ENCODE measurements around the gene DGKD. TPM values are rescaled to one million over a fixed set of nuclear protein-coding genes. Genes with fewer than 3 reads are reported as not detected.
A peak's percentile ranks its signal among the peaks of the same experiment; 100 is the strongest.

DGKD gene
- total and polyA plus RNA-seq, 9 of the 15 experiments (the other 6 are each of a cell fraction or from before 2014, with no cell fraction given) = 0.52 to 29.5 (median 10.6) TPM

- TF ChIP-seq, protein P1, sequence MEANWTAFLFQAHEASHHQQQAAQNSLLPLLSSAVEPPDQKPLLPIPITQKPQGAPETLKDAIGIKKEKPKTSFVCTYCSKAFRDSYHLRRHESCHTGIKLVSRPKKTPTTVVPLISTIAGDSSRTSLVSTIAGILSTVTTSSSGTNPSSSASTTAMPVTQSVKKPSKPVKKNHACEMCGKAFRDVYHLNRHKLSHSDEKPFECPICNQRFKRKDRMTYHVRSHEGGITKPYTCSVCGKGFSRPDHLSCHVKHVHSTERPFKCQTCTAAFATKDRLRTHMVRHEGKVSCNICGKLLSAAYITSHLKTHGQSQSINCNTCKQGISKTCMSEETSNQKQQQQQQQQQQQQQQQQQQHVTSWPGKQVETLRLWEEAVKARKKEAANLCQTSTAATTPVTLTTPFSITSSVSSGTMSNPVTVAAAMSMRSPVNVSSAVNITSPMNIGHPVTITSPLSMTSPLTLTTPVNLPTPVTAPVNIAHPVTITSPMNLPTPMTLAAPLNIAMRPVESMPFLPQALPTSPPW (CRISPR knock-in tag; IDR thresholded peaks at IDR 0.05) = peak; percentile 39; the same call in 1 of the 2 replicates
- TF ChIP-seq ZNF764 (CRISPR knock-in tag; IDR thresholded peaks at IDR 0.05; ENCODE audit: low read depth) (no peak), ZFP36 (IDR thresholded peaks at IDR 0.05; ENCODE audit: low read depth, low read length, partially characterized antibody) (no peak), MTA2 (IDR thresholded peaks at IDR 0.05; ENCODE audit: low read depth) (no peak), CHD4 (IDR thresholded peaks at IDR 0.05; ENCODE audit: insufficient read depth, insufficient replicate concordance, low read depth, low read length, poor library complexity, severe bottlenecking) (no peak), SIRT6 (IDR thresholded peaks at IDR 0.05; ENCODE audit: low read depth, low read length) (no peak), ERF (CRISPR knock-in tag; IDR thresholded peaks at IDR 0.05) (no peak), MBD2 (IDR thresholded peaks at IDR 0.05; ENCODE audit: borderline replicate concordance, low read depth) (0 out of 2 replicates have a peak, but pooled peaks have one; percentile 34), SIX5 (IDR thresholded peaks at IDR 0.05; ENCODE audit: borderline replicate concordance in 1 of 2, insufficient read depth in 1 of 2, low read depth in 1 of 2, low read length in 2 of 2) (no peak), FOSL1 (tag; conservative IDR thresholded peaks at IDR 0.05) (peak; percentile 99), SRSF3 (IDR thresholded peaks at IDR 0.05; ENCODE audit: insufficient read depth, low read length) (no peak), CREM (IDR thresholded peaks at IDR 0.05; ENCODE audit: low read depth) (peak; percentile 73), C11orf30 (IDR thresholded peaks at IDR 0.05; ENCODE audit: low read depth) (peak; percentile 44; the same call in 1 of the 2 replicates), HMG20A (CRISPR knock-in tag; conservative IDR thresholded peaks at IDR 0.05) (no peak), MYNN (IDR thresholded peaks at IDR 0.05) (peak; percentile 40; the same call in 1 of the 2 replicates), MYNN (CRISPR knock-in tag; IDR thresholded peaks at IDR 0.05) (no peak), PHF21A (IDR thresholded peaks at IDR 0.05; ENCODE audit: borderline replicate concordance, low read depth) (no peak), KDM2B (CRISPR knock-in tag; IDR thresholded peaks at IDR 0.05) (no peak), NCOR1 (IDR thresholded peaks at IDR 0.05) (peak; percentile 11; the same call in 1 of the 2 replicates), KLF16 (IDR thresholded peaks at IDR 0.05) (0 out of 2 replicates have a peak, but pooled peaks have one; percentile 9), FOXA1 (IDR thresholded peaks at IDR 0.05; ENCODE audit: borderline replicate concordance) (no peak), CCAR2 (IDR thresholded peaks at IDR 0.05; ENCODE audit: low read depth, low read length) (no peak), NR0B1 (IDR thresholded peaks at IDR 0.05; ENCODE audit: partially characterized antibody) (no peak), NRF1 (conservative IDR thresholded peaks at IDR 0.05 in 1 of 2, IDR thresholded peaks at IDR 0.05 in 1 of 2) (0 out of 4 replicates have a peak, but pooled peaks of 1 of the 2 experiments have one; percentile 26), ZBTB8A (IDR thresholded peaks at IDR 0.05; ENCODE audit: partially characterized antibody) (no peak), TBL1XR1 (IDR thresholded peaks at IDR 0.05; ENCODE audit: low read length in 2 of 2) (no peak), GABPA (tag; conservative IDR thresholded peaks at IDR 0.05; ENCODE audit: low read depth) (no peak)
- TF ChIP-seq, protein P2, sequence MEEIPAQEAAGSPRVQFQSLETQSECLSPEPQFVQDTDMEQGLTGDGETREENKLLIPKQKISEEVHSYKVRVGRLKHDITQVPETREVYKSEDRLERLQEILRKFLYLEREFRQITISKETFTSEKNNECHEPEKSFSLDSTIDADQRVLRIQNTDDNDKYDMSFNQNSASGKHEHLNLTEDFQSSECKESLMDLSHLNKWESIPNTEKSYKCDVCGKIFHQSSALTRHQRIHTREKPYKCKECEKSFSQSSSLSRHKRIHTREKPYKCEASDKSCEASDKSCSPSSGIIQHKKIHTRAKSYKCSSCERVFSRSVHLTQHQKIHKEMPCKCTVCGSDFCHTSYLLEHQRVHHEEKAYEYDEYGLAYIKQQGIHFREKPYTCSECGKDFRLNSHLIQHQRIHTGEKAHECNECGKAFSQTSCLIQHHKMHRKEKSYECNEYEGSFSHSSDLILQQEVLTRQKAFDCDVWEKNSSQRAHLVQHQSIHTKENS (CRISPR knock-in tag; IDR thresholded peaks at IDR 0.05) = no peak
Observed at GRCh38 chr2:233350708-233351107, 3.6 kb upstream of the DGKD start (continued).
